NT2/D1 (cell line): ENCODE measurements around the gene ALLC.

Experiments
- SUZ12 ChIP-seq: IDR thresholded peaks from 2 replicates; pipeline ENCODE4 v1.6.1; 2011; ENCODE audit not compliant: insufficient read length, insufficient read depth; ENCODE audit errors: extremely low read depth
- ZNF274 ChIP-seq: IDR thresholded peaks from 2 replicates; pipeline ENCODE4 v1.6.1; 2011; ENCODE audit warnings: mild to moderate bottlenecking, low read depth, low read length

GRCh38 chr2:3712831-3713503, 55.0 kb downstream of the ALLC start:
- TF ChIP-seq ZNF274: no peak
- no peak for TF ChIP-seq SUZ12
